ENCODE data around the gene SLC9A8.

Gene SLC9A8

GRCh38 chr20:49901588-49901987, 89.0 kb downstream of the SLC9A8 start:
- no peak overlapping the region for H3K27ac ChIP-seq (ENCODE audit: low read depth, low read length)
- H3K4me1 ChIP-seq (ENCODE audit: control insufficient read depth, insufficient read depth, low read length) = no peaks in the 10 kb centered on the region
- no peaks in the 10 kb centered on the region for H3K27me3 ChIP-seq (ENCODE audit: control insufficient read depth, insufficient read depth, low read length)
- peaks cover 29% of the 10 kb centered on the region for H3K36me3 ChIP-seq (ENCODE audit: control insufficient read depth, insufficient read depth, low read length)
- no peak overlapping the region for H3K4me3 ChIP-seq (ENCODE audit: low read depth, low read length)
- H3K9me3 ChIP-seq (ENCODE audit: control insufficient read depth, insufficient read depth, low read length) = no peaks in the 10 kb centered on the region
- no peak overlapping the region for H3K9ac ChIP-seq (ENCODE audit: low read depth, low read length)

DNA sequence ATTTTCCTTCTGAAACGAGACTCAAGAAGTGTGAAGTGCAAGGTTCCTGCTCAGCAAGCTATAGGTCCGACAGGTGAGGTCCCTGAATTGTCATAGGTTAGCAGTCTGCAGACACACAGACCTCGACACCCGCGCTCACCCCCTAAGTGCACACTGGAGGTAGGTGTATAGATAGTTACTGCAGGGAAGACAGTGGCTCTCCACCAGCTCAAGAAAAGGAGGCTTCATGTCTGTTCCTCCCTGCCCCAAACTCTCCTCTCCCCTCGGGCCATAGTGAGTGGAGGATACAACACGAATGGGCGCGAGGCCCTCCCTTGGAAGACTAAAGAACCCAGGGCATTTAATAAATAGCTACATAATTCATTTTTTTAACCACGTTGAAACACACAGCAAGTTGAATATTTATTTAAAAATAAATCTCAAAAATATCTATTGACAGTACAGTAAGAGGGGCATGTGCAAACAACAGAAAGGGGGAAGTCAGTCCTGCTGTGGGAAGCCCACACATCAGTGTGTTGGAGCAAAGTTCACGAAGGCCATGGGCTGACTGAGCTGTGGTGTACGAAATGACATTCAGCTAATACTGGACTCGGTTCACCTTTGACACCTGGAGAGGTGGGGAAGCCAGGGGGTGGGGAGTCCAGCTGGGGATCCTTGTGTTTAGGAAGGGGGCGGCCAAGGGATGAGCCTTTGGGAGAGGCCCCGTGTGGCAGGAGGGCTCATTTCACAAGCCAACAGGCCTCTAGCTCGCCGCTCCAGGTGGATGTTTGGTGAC, 92.0 kb downstream of the SLC9A8 start:
- H3K27me3 ChIP-seq (ENCODE audit: control insufficient read depth, insufficient read depth, low read length) = no peaks in the 10 kb centered on the region
- H3K4me3 ChIP-seq (ENCODE audit: low read depth, low read length) = no peak overlapping the region
- H3K9ac ChIP-seq (ENCODE audit: low read depth, low read length) = no peak overlapping the region
- H3K27ac ChIP-seq (ENCODE audit: low read depth, low read length) = no peak overlapping the region
- H3K4me1 ChIP-seq (ENCODE audit: control insufficient read depth, insufficient read depth, low read length) = no peaks in the 10 kb centered on the region
- no peaks in the 10 kb centered on the region for H3K9me3 ChIP-seq (ENCODE audit: control insufficient read depth, insufficient read depth, low read length)
- peaks cover 43% of the 10 kb centered on the region for H3K36me3 ChIP-seq (ENCODE audit: control insufficient read depth, insufficient read depth, low read length)

DNA sequence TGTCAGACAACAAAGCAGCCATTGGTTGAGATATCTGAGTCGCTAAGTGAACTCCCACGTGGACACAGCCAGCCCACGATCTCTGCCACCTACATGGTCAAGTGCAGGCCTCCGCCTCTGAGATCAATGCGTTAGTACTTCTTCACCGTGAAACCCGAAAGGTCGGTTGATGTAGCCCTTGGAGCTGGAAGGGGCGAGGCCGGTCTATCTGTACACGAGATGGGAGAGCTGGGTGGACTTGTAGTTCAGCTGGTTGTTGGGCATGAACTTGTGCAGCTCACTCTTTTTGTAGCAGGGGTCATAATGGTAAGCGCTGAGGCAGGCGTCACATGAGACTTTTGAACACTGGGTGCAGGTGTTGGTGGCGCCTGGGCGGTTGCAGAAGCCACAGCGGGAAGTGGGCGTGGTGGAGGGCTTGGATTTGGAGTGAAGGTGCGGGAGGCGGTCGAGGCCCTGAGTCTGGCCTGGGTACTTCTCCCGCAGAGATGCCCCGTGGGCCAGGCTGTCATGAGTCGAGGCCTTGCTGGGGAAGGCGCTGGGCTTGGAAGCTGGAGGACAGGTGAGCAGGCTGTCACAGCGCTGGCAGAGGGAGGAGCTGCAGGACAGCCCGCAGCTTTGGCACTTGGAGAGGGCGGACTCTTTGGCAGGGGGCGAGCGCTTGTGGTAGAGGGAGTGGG, 92.9 kb downstream of the SLC9A8 start:
- Histone ChIP-seq H3K27me3 (ENCODE audit: control insufficient read depth, insufficient read depth, low read length) (no peaks in the 10 kb centered on the region), H3K36me3 (ENCODE audit: control insufficient read depth, insufficient read depth, low read length) (peaks cover 43% of the 10 kb centered on the region), H3K4me1 (ENCODE audit: control insufficient read depth, insufficient read depth, low read length) (no peaks in the 10 kb centered on the region), H3K9ac (ENCODE audit: low read depth, low read length) (no peak overlapping the region), H3K9me3 (ENCODE audit: control insufficient read depth, insufficient read depth, low read length) (no peaks in the 10 kb centered on the region), H3K27ac (ENCODE audit: low read depth, low read length) (no peak overlapping the region), H3K4me3 (ENCODE audit: low read depth, low read length) (no peak overlapping the region)

DNA sequence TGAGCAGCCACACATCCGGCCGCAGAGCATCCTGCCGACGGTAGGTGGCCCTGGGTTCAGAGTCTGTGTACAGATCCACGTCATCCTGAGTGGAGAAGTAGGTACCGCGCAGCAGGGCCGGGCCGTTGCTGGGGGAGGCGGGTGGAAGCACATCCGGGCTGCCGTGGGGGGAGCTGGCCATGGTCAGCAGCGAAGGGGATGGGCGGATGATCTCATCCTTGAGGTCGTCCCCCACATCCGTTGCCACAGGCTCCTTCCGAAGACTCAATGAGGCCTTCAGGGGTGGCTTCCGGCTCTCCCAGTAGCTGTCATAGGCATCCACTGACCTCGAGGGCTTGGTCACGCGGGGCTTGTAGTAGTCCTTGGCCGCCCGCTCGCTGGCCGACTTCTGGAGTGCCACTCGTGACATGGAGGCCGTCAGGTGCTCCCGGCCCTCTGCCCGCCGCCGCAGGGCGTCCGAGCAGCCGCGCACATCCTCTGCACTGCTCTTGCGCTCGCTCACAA, 93.5 kb downstream of the SLC9A8 start:
- H3K27ac ChIP-seq (ENCODE audit: low read depth, low read length) = no peak overlapping the region
- H3K4me1 ChIP-seq (ENCODE audit: control insufficient read depth, insufficient read depth, low read length) = no peaks in the 10 kb centered on the region
- H3K9me3 ChIP-seq (ENCODE audit: control insufficient read depth, insufficient read depth, low read length) = no peaks in the 10 kb centered on the region
- no peaks in the 10 kb centered on the region for H3K27me3 ChIP-seq (ENCODE audit: control insufficient read depth, insufficient read depth, low read length)
- H3K9ac ChIP-seq (ENCODE audit: low read depth, low read length) = no peak overlapping the region
- no peak overlapping the region for H3K4me3 ChIP-seq (ENCODE audit: low read depth, low read length)
- peaks cover 43% of the 10 kb centered on the region for H3K36me3 ChIP-seq (ENCODE audit: control insufficient read depth, insufficient read depth, low read length)

GRCh38 chr20:49906615-49907154, 94.1 kb downstream of the SLC9A8 start:
- H3K9ac ChIP-seq (ENCODE audit: low read depth, low read length) = no peak overlapping the region
- no peak overlapping the region for H3K27ac ChIP-seq (ENCODE audit: low read depth, low read length)
- H3K4me3 ChIP-seq (ENCODE audit: low read depth, low read length) = no peak overlapping the region
- no peaks in the 10 kb centered on the region for H3K4me1 ChIP-seq (ENCODE audit: control insufficient read depth, insufficient read depth, low read length)
- no peaks in the 10 kb centered on the region for H3K27me3 ChIP-seq (ENCODE audit: control insufficient read depth, insufficient read depth, low read length)
- H3K9me3 ChIP-seq (ENCODE audit: control insufficient read depth, insufficient read depth, low read length) = no peaks in the 10 kb centered on the region
- peaks cover 43% of the 10 kb centered on the region for H3K36me3 ChIP-seq (ENCODE audit: control insufficient read depth, insufficient read depth, low read length)

- Histone ChIP-seq H3K27ac (ENCODE audit: low read depth, low read length) (no peak overlapping the region), H3K4me1 (ENCODE audit: control insufficient read depth, insufficient read depth, low read length) (no peaks in the 10 kb centered on the region), H3K4me3 (ENCODE audit: low read depth, low read length) (no peak overlapping the region), H3K9ac (ENCODE audit: low read depth, low read length) (no peak overlapping the region), H3K36me3 (ENCODE audit: control insufficient read depth, insufficient read depth, low read length) (peaks cover 43% of the 10 kb centered on the region), H3K27me3 (ENCODE audit: control insufficient read depth, insufficient read depth, low read length) (no peaks in the 10 kb centered on the region), H3K9me3 (ENCODE audit: control insufficient read depth, insufficient read depth, low read length) (no peaks in the 10 kb centered on the region)
Observed at GRCh38 chr20:49907405-49908257, 95.0 kb downstream of the SLC9A8 start.

DNA sequence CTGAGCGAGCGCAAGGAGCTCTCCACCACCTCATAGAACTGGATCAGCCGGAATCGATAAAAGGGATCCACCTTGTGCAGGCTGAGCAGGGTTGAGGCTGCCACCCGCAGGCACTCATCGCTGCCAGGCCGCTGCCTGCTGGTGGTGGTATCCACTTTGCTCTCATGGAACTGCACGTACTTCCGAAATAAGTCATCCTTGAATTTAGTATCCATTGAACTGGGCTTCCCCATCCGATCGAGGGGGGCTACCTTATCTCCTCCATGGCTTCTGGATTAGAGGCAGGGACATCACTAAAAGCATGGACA, 95.6 kb downstream of the SLC9A8 start:
- Histone ChIP-seq H3K27me3 (ENCODE audit: control insufficient read depth, insufficient read depth, low read length) (no peaks in the 10 kb centered on the region), H3K36me3 (ENCODE audit: control insufficient read depth, insufficient read depth, low read length) (peaks cover 42% of the 10 kb centered on the region), H3K9me3 (ENCODE audit: control insufficient read depth, insufficient read depth, low read length) (no peaks in the 10 kb centered on the region), H3K27ac (ENCODE audit: low read depth, low read length) (no peak overlapping the region), H3K9ac (ENCODE audit: low read depth, low read length) (no peak overlapping the region), H3K4me3 (ENCODE audit: low read depth, low read length) (no peak overlapping the region), H3K4me1 (ENCODE audit: control insufficient read depth, insufficient read depth, low read length) (no peaks in the 10 kb centered on the region)

DNA sequence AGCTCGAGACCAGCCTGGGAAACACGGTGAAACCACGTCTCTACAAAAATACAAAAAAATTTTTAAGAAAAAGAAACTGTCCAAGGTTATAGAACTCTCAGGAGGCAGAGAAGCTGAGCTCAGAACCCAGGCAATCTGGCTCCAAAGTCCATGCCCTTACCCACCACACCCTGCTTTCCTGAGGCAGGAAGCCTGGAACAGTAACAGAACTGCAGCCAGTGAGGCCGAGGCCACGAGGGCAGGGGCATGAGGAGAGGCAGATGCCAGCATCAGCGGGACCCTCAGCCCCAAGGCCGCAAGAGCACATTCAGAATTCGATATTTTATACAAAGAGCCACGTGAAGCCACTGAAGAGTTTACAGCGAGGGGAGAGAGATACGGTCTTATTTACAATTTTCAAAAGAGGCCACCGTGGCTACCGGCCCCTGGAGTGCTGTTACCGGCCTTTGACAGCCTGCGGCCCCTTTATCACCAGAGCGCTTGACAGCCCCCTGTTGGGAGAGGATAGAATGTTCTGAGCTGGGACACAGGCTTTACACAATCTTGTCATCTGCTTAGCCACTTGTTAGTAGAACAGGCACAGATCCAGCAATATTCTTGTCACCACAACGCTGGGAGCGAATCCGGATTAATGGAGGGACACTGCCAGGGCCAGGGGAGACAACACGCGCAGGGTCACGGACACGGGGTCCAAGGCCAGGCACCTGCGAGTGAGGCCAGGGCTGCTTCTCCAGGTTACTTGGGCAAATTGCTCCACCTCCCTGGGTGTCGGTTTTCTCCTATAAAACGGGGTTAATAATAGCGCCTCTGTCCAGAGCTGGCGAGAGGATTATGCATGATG, 97.1 kb downstream of the SLC9A8 start:
- Histone ChIP-seq H3K9ac (ENCODE audit: low read depth, low read length) (no peak overlapping the region), H3K27ac (ENCODE audit: low read depth, low read length) (no peak overlapping the region), H3K4me3 (ENCODE audit: low read depth, low read length) (no peak overlapping the region), H3K4me1 (ENCODE audit: control insufficient read depth, insufficient read depth, low read length) (peaks cover 6% of the 10 kb centered on the region), H3K36me3 (ENCODE audit: control insufficient read depth, insufficient read depth, low read length) (peaks cover 32% of the 10 kb centered on the region), H3K9me3 (ENCODE audit: control insufficient read depth, insufficient read depth, low read length) (no peaks in the 10 kb centered on the region), H3K27me3 (ENCODE audit: control insufficient read depth, insufficient read depth, low read length) (no peaks in the 10 kb centered on the region)

GRCh38 chr20:49910340-49910706, 97.7 kb downstream of the SLC9A8 start:
- H3K9ac ChIP-seq (ENCODE audit: low read depth, low read length) = no peak overlapping the region
- no peak overlapping the region for H3K27ac ChIP-seq (ENCODE audit: low read depth, low read length)
- H3K36me3 ChIP-seq (ENCODE audit: control insufficient read depth, insufficient read depth, low read length) = peaks cover 27% of the 10 kb centered on the region
- H3K27me3 ChIP-seq (ENCODE audit: control insufficient read depth, insufficient read depth, low read length) = no peaks in the 10 kb centered on the region
- H3K4me3 ChIP-seq (ENCODE audit: low read depth, low read length) = no peak overlapping the region
- peaks cover 6% of the 10 kb centered on the region for H3K4me1 ChIP-seq (ENCODE audit: control insufficient read depth, insufficient read depth, low read length)
- H3K9me3 ChIP-seq (ENCODE audit: control insufficient read depth, insufficient read depth, low read length) = no peaks in the 10 kb centered on the region

DNA sequence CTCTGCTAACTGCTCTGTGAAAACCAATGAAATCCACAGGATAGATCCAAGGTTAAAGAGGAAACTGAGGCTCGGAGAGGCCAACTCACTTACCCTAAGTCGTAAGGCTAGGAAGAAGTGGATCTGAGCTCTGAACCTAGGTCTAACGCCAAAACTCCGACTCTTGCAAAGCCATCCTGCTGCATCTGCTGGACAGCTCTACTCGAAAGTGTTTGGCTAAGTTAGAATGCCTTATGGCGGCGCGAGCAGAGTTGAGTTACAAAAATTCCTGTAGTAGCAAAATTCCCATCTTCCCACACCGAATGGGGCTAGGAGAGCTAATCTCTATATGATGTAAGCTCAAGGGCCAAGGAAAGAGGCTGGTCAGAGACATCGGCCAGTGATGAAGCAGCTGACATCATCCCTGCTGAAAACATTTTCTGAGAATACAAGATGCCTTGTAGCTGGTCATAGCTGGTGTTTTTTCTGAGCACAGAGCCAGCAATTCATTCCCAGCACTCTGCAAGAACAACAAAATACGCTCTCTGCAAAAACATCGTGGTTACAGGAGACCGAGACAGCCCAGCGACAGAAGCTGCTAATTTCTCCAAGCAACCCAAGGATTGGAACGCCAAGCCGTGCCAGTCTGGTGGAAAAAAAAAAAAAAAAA, 100.9 kb downstream of the SLC9A8 start:
- H3K4me1 ChIP-seq (ENCODE audit: control insufficient read depth, insufficient read depth, low read length) = peaks cover 6% of the 10 kb centered on the region

More for the DNA sequence above, 100.9 kb downstream of the SLC9A8 start:
- H3K36me3 ChIP-seq (ENCODE audit: control insufficient read depth, insufficient read depth, low read length) = peaks cover 3% of the 10 kb centered on the region; the same call in 1 of the 2 replicates
- no peak overlapping the region for H3K9ac ChIP-seq (ENCODE audit: low read depth, low read length)
- no peaks in the 10 kb centered on the region for H3K9me3 ChIP-seq (ENCODE audit: control insufficient read depth, insufficient read depth, low read length)
- H3K27ac ChIP-seq (ENCODE audit: low read depth, low read length) = no peak overlapping the region
- peak overlapping the region; percentile 100; the same call in 1 of the 2 replicates for H3K4me3 ChIP-seq (ENCODE audit: low read depth, low read length)
- H3K27me3 ChIP-seq (ENCODE audit: control insufficient read depth, insufficient read depth, low read length) = no peaks in the 10 kb centered on the region
